Tibial artery (tissue), 4 donors: ENCODE measurements around the gene TMC5.

Experiments used
- DNase-seq, 2 donors: peaks; one replicate each; pipeline ENCODE4 v3.0.0-alpha.2; 2019
- H3K27ac ChIP-seq, 2 donors: fragments of 200-600 bp; sonication (generic) in 1 of 2; 1 replicate in 1 of 2; 2 replicates in 1 of 2; pipeline ENCODE4 v1.5.1; 2018 to 2019; ENCODE audit warnings: mild to moderate bottlenecking in 1 of 2
- H3K27me3 ChIP-seq, 2 donors: fragments of 200-600 bp; sonication (generic) in 1 of 2; one replicate each; pipeline versions ENCODE4 v1.5.1 to v1.6.0; 2016 to 2019
- H3K36me3 ChIP-seq, 3 donors: fragments of 200-600 bp; sonication (generic) in 2 of 3; one replicate each; pipeline ENCODE4 v1.5.1; 2016 to 2019; ENCODE audit warnings: mild to moderate bottlenecking in 2 of 3
- H3K4me1 ChIP-seq, 4 donors: fragments of 200-600 bp; sonication (generic) in 2 of 4; 1 replicate in 3 of 4; 2 replicates in 1 of 4; pipeline ENCODE4 v1.5.1; 2016 to 2019
- H3K4me3 ChIP-seq, 2 donors: fragments of 200-600 bp; sonication (generic) in 1 of 2; 1 replicate in 1 of 2; 2 replicates in 1 of 2; pipeline ENCODE4 v1.5.1; 2018 to 2019; ENCODE audit warnings: mild to moderate bottlenecking in 2 of 2
- H3K9me3 ChIP-seq, 3 donors: fragments of 200-600 bp; sonication (generic) in 1 of 3; one replicate each; pipeline ENCODE4 v1.5.1; 2016 to 2019
- intact Hi-C: fragments of 100-400 bp; cut with DNase I; formaldehyde crosslinking; loops from one replicate; pipeline ENCODE4 v1.15.0; 2023; ENCODE audit warnings: low total_unique reads
- TF ChIP-seq, protein P1 (sequence below), 2 experiments: fragments of 200-600 bp in 1 of 2; fragments of 450-650 bp in 1 of 2; IDR thresholded peaks; one replicate each; pipeline ENCODE4 v1.5.1; 2017 to 2019; ENCODE audit warnings: antibody characterized with exemption in 2 of 2, mild to moderate bottlenecking in 1 of 2, moderate library complexity in 1 of 2

TMC5 gene

DNA sequence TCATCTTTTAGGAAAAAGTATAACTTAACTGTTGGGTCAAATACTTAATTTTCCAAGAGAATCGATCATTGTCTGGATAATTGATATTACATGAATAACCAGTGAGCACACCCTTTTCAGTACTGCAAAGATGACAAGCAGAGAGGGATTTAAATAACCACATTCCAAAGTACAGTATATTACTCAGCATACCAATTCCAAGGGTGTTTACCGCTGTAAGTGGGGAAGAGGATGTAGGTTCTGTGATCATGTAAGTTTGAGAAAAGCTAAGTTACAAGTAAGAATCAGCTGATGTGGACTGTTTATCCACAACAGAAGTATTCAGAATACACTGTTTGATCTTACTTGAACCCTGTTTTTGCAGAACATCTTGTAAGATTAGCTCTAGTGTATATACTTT lies 98.1 kb downstream of the TMC5 start:
- no peaks in the 10 kb centered on the region for H3K9me3 ChIP-seq
- no peaks in the 10 kb centered on the region for H3K27me3 ChIP-seq
- no peak overlapping the region for H3K27ac ChIP-seq
- TF ChIP-seq, protein P1, sequence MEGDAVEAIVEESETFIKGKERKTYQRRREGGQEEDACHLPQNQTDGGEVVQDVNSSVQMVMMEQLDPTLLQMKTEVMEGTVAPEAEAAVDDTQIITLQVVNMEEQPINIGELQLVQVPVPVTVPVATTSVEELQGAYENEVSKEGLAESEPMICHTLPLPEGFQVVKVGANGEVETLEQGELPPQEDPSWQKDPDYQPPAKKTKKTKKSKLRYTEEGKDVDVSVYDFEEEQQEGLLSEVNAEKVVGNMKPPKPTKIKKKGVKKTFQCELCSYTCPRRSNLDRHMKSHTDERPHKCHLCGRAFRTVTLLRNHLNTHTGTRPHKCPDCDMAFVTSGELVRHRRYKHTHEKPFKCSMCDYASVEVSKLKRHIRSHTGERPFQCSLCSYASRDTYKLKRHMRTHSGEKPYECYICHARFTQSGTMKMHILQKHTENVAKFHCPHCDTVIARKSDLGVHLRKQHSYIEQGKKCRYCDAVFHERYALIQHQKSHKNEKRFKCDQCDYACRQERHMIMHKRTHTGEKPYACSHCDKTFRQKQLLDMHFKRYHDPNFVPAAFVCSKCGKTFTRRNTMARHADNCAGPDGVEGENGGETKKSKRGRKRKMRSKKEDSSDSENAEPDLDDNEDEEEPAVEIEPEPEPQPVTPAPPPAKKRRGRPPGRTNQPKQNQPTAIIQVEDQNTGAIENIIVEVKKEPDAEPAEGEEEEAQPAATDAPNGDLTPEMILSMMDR (IDR thresholded peaks at IDR 0.05): no peak
- intact Hi-C loops: no loop called here
- peaks cover 18 to 32% (median 23%) of the 10 kb centered on the region in 3 donors for H3K36me3 ChIP-seq
- no peak for DNase-seq
- no peak overlapping the region for H3K4me3 ChIP-seq
- H3K4me1 ChIP-seq: peaks cover 0 to 24% (median 11%) of the 10 kb centered on the region in 4 donors

DNA sequence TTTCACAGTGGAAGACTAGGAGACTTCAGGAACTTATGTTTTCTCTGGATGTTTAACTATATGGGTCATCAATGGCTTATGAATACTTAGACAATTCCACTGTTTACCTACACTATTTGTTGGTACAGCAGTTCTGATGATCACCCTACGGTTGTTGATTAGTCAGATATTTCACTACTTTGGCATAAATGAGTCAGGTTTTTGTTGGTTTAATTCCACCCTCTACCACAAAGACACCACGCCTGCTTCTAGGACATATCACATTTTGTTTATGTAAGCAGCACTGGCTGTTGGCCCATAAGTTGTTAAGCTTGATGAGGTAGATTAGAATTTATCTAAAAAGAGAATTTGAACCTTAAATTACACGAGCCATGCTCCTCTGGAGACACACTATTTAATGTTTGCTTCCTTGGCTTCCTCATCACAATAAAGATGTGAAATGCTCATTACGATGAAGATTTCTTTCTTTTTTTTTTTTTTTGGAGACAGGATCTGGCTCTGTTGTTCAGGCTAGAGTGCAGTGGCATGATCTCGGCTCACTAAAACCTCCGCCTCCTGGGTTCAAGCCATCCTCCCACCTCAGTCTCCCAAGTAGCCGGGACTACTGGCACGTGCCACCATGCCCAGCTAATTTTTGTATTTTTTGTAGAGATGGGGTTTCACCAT lies 99.9 kb downstream of the TMC5 start:
- DNase-seq: no peak
- TF ChIP-seq, protein P1 (IDR thresholded peaks at IDR 0.05): no peak
- no peak overlapping the region for H3K4me3 ChIP-seq
- no peaks in the 10 kb centered on the region for H3K27me3 ChIP-seq
- intact Hi-C loops: no loop called here
- no peaks in the 10 kb centered on the region for H3K9me3 ChIP-seq
- peaks cover 0 to 34% (median 17%) of the 10 kb centered on the region in 4 donors for H3K4me1 ChIP-seq
- peaks cover 10 to 27% (median 20%) of the 10 kb centered on the region in 3 donors for H3K36me3 ChIP-seq
- H3K27ac ChIP-seq: no peak overlapping the region

DNA sequence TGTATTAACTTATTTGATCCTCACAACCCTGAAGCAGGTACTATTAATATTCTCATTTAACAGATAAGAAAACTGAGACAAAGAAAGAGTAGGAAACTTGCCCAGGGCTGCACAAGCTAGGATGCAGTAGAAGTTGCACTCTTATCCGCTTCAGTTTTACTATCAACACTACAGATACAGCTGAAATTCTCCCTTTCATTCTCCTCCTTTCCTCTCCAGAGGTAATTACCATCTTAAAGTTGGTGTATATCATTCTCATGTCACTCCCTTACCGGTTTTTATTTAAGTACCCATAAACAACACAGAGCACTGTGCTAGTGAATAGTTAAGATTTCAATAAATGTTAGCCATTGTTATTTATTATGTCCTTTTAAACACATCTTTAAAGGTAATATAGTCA lies 100.7 kb downstream of the TMC5 start:
- peaks cover 10 to 27% (median 20%) of the 10 kb centered on the region in 3 donors for H3K36me3 ChIP-seq
- H3K27me3 ChIP-seq: no peaks in the 10 kb centered on the region
- TF ChIP-seq, protein P1 (IDR thresholded peaks at IDR 0.05): no peak
- peaks cover 0 to 34% (median 18%) of the 10 kb centered on the region in 4 donors for H3K4me1 ChIP-seq
- intact Hi-C loops: no loop called here
- H3K9me3 ChIP-seq: no peaks in the 10 kb centered on the region
- DNase-seq: no peak
- no peak overlapping the region for H3K27ac ChIP-seq
- no peak overlapping the region for H3K4me3 ChIP-seq

DNA sequence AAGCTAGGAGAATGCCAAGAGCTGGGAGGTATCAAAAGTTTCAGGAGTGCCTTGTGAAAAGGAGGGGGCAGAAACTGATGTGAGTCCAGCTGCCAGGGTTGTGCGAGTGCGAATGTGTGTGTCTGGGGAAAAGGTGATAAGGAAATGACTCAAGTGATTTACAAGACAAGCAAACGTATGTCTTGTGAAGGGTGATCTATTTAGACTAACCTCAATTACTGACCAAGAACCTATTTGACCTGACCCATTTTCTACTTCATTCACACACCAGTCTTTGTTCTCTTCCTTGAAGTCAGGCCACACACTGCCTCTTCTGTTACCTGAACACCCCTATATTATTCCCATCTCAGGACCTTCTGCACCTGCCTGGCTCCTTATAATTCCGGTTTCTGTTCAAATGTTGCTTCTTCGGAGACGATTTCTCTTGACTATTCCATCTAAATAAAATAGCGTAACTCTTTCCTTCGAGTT lies 103.2 kb downstream of the TMC5 start:
- intact Hi-C loops: no loop called here
- H3K4me1 ChIP-seq: peaks cover 0 to 50% (median 28%) of the 10 kb centered on the region in 4 donors
- no peak for DNase-seq

DNA sequence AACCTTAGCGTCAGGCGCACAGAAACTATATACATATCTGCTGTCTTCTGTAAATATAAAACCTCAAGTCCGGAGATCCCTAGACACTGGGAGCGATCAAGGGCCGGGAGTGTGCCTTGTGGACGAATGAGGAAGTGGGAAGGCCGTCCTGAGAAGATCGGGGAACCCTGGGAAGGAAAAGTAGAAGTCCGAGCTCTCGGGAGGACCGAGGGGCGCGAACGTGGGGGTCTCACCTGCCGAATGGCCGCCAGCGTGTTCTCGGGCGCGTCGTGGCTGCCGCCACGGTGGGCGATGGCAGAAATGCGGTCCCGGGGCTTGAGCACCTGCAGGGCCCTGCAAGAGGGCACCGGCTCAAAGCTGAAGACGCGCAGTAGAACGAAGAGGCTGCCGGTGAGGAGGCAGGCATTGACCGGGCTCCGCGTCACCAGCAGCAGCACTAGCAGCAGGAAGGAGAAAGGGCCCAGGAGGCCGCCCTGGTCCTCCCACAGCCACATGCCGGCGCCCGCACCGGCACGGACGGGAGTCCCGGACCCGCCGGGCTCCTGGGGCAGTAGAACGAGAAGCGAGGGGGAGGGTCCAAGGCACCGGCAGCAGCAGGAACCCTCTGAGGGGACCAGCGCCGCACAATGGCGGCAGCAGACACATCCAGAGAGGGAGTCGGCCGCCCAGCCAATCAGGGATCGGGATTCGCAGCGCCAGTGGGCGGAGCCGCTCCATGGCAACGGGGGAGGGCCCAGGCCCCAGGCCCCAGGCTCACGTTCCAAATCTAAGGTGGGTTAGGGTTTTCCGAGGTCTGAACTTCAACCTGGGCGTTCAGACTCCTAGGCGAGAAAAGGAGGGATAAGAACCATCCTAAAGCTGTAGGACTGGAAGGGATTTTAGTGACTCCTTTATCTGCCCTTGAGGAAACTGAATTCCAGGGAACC lies 104.1 kb downstream of the TMC5 start, which contains the start of gene GDE1:
Gene GDE1 (minus strand): TSS at position 628 of the 926 bp plus-strand sequence. CDS start 134 bp downstream, at position 494.
- intact Hi-C loops: no loop called here
- peak within 1 kb of the TSS; percentile 90 to 91 for H3K27ac ChIP-seq
- H3K36me3 ChIP-seq: peaks cover under 1 to 5% (median 2%) of the 10 kb centered on the region in 3 donors
- peaks cover 0 to 50% (median 28%) of the 10 kb centered on the region in 4 donors for H3K4me1 ChIP-seq
- H3K9me3 ChIP-seq: no peaks in the 10 kb centered on the region
- peak; percentile 97 for DNase-seq
- TF ChIP-seq, protein P1 (IDR thresholded peaks at IDR 0.05): peak in 1 of 2 experiments; percentile 9
- peak within 1 kb of the TSS; percentile 78 to 96 for H3K4me3 ChIP-seq
- H3K27me3 ChIP-seq: no peaks in the 10 kb centered on the region

More for the DNA sequence above, 103.2 kb downstream of the TMC5 start:
- H3K9me3 ChIP-seq: no peaks in the 10 kb centered on the region
- TF ChIP-seq, protein P1 (IDR thresholded peaks at IDR 0.05): no peak
- H3K27ac ChIP-seq: peak overlapping the region; percentile 90 to 91
- peaks cover 9 to 13% (median 10%) of the 10 kb centered on the region in 3 donors for H3K36me3 ChIP-seq
- H3K4me3 ChIP-seq: peak overlapping the region; percentile 78 to 96
- no peaks in the 10 kb centered on the region for H3K27me3 ChIP-seq
